Kidney tubule cell (primary cell): ENCODE measurements around the gene PAQR6.
A peak's percentile ranks its signal among the peaks of the same experiment; 100 is the strongest.

Source experiments
- DNase-seq: peaks from one replicate; pipeline ENCODE4 v3.0.0-alpha.2; 2018; ENCODE audit warnings: low spot score

The PAQR6 gene

GRCh38 chr1:156263288-156263655 lies 15.4 kb upstream of the PAQR6 start:
- no peak for DNase-seq

- peak; percentile 72 for DNase-seq
Observed at GRCh38 chr1:156262461-156263287, 14.8 kb upstream of the PAQR6 start.

GRCh38 chr1:156260896-156261295 lies 13.0 kb upstream of the PAQR6 start:
- DNase-seq, result no peak

GRCh38 chr1:156259805-156260204 lies 11.9 kb upstream of the PAQR6 start:
- DNase-seq, result no peak

GRCh38 chr1:156258859-156259258 lies 11.0 kb upstream of the PAQR6 start:
- DNase-seq, result no peak

- DNase-seq, result no peak
Observed at GRCh38 chr1:156257711-156258110, 9.9 kb upstream of the PAQR6 start.

- no peak for DNase-seq
Observed at GRCh38 chr1:156253634-156254033, 5.8 kb upstream of the PAQR6 start.

- DNase-seq, result no peak
Observed at GRCh38 chr1:156251527-156251926, 3.7 kb upstream of the PAQR6 start.

GRCh38 chr1:156249593-156249992 lies 1.7 kb upstream of the PAQR6 start:
- no peak for DNase-seq

GRCh38 chr1:156248323-156248683 lies 447 bp upstream of the PAQR6 start:
- no peak for DNase-seq

- no peak for DNase-seq
Observed at GRCh38 chr1:156246781-156247459, 936 bp downstream of the PAQR6 start.

GRCh38 chr1:156246241-156246780 lies 1.5 kb downstream of the PAQR6 start:
- DNase-seq, result no peak

GRCh38 chr1:156245451-156246232 lies 2.2 kb downstream of the PAQR6 start:
- DNase-seq, result peak; percentile 50

- no peak for DNase-seq
Observed at GRCh38 chr1:156244712-156245111, 3.1 kb downstream of the PAQR6 start.

GRCh38 chr1:156244126-156244525 lies 3.7 kb downstream of the PAQR6 start:
- DNase-seq, result no peak

GRCh38 chr1:156242738-156243137 lies 5.1 kb downstream of the PAQR6 start:
- DNase-seq, result no peak

GRCh38 chr1:156241926-156242325 lies 5.9 kb downstream of the PAQR6 start, which contains the start of gene BGLAP:
TSS of gene BGLAP (plus strand) at chr1:156242184. CDS start at chr1:156242232, 48 bp downstream.
- no peak for DNase-seq

GRCh38 chr1:156241311-156241811 lies 6.5 kb downstream of the PAQR6 start:
- DNase-seq, result no peak

GRCh38 chr1:156238248-156238647 lies 9.6 kb downstream of the PAQR6 start:
- DNase-seq, result no peak

- no peak for DNase-seq
Observed at GRCh38 chr1:156236164-156236563, 11.7 kb downstream of the PAQR6 start.

GRCh38 chr1:156233426-156234127 lies 14.3 kb downstream of the PAQR6 start:
- peak; percentile 69 for DNase-seq
